SK-N-SH treated with all-trans-retinoic acid at 6 μM for 48 hours (cell line): ENCODE data around the gene ADAP1.

ENCODE experiments used
- BACH2 ChIP-seq: fragments of 250-450 bp; sonication (Bioruptor Pico); IDR thresholded peaks from 2 replicates; pipeline ENCODE4 v1.9.0; 2021; ENCODE audit warnings: mild to moderate bottlenecking, borderline replicate concordance
- POU6F1 ChIP-seq: fragments of 250-450 bp; sonication (Bioruptor Pico); IDR thresholded peaks from 2 replicates; pipeline ENCODE4 v1.8.0; 2021; ENCODE audit warnings: low read depth, mild to moderate bottlenecking, moderate library complexity, borderline replicate concordance
- PPARA ChIP-seq: fragments of 250-450 bp; sonication (Bioruptor Pico); IDR thresholded peaks from 2 replicates; pipeline ENCODE4 v1.5.0; 2020; ENCODE audit warnings: mild to moderate bottlenecking, borderline replicate concordance
- TOX ChIP-seq: fragments of 250-450 bp; sonication (Bioruptor Pico); IDR thresholded peaks from 2 replicates; pipeline ENCODE4 v1.8.0; 2021; ENCODE audit warnings: mild to moderate bottlenecking, moderate library complexity, borderline replicate concordance
- ZC3H10 ChIP-seq: fragments of 250-450 bp; sonication (Bioruptor Pico); IDR thresholded peaks from 2 replicates; pipeline ENCODE4 v1.5.1; 2021; ENCODE audit warnings: mild to moderate bottlenecking, moderate library complexity
- ZFP3 ChIP-seq: fragments of 250-450 bp; sonication (Bioruptor Pico); IDR thresholded peaks from 2 replicates; pipeline ENCODE4 v1.5.0; 2020; ENCODE audit warnings: mild to moderate bottlenecking, moderate library complexity

GRCh38 chr7:889025-889390 is 65.5 kb downstream of the ADAP1 start:
- no peak for TF ChIP-seq ZC3H10 (CRISPR knock-in tag)
- TF ChIP-seq POU6F1 (CRISPR knock-in tag) = no peak
- TF ChIP-seq TOX (CRISPR knock-in tag) = no peak
- TF ChIP-seq ZFP3 (CRISPR knock-in tag) = no peak
- no peak for TF ChIP-seq BACH2 (CRISPR knock-in tag)
- no peak for TF ChIP-seq PPARA
